Tracheal epithelial cell (primary cell): Measurements from ENCODE around the gene CHIC1. TPM values are rescaled to one million over a fixed set of nuclear protein-coding genes. Genes with fewer than 3 reads are reported as not detected.

Source experiments
- total RNA-seq: library from RNA; depleted of rRNA; stranded (reverse); fragments of >200 nt; gene quantifications from 2 replicates; pipeline ENCODE4 v1.2.1, GENCODE V29; 2014

Gene CHIC1
- 3.4 and 6.2 TPM in 2 replicates for total RNA-seq

DNA sequence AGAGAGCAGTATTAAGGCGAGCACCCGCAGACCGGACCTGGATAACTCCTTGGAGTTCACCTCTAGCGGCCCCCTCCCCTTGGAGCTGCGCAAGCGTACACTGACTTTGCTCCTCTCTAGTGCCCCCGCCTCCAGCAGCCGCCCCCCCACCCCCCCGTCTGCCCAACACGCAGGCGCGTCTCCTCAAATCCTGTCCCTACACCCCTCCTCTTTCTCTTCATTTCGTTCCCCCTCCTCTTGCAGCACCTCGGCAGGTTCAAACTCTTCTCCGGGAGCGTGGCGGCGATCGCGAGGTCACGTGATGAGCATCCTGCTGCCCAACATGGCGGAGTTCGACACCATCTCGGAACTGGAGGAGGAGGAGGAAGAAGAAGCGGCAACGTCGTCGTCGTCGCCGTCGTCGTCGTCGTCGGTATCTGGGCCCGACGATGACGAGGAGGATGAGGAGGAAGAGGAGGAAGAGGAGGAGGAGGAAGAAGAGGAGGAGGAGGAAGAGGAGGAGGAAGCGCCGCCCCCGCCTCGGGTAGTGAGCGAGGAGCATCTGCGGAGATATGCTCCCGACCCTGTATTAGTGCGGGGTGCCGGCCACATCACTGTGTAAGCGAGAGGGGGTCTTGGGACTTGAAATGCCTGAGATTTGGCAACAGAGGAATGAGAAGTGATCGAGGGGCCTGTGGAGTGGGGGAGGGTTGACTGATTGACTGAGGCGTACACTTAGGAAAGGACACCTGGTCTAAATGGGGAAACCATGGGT lies at the start of gene CHIC1:
Gene CHIC1 (plus strand): TSS at position 214 of the 754 bp plus-strand sequence. CDS start 88 bp downstream, at position 302.

Other genes starting within 250 kb of the CHIC1 start
- gene CDX4, start 116.1 kb upstream of the CHIC1 start, total RNA-seq: not detected in 2 replicates